Fibroblast of skin of left biceps (primary cell): Measurements from ENCODE around the gene NEU1.

ENCODE experiments used
- DNase-seq, 2 experiments: peaks; one replicate each; pipeline ENCODE4 v3.0.0-alpha.2; 2013; ENCODE audit warnings: low read depth in 2 of 2

Gene NEU1

DNA sequence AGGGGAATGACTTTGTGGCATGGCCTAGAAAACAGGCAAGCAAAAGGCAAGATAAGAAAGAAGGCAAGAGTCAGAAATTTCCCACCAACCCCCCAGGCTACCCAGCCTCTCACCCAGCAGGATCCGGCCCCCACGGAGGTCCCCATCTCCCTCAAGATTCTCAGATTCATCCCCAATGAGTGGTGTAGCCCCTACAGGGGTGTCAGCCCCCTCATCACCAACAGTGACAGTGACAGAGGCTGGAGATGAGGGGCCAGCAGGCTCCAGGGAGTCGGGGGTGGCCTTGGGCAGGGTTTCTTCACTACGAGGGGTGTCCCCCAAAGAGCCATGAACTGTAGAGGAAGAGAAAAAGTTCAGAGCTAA lies 33.9 kb upstream of the NEU1 start:
- DNase-seq: no peak

GRCh38 chr6:31892821-31893220 lies 30.2 kb upstream of the NEU1 start:
- DNase-seq: no peak

- DNase-seq: no peak
Measured at GRCh38 chr6:31889331-31889972, 26.8 kb upstream of the NEU1 start.

DNA sequence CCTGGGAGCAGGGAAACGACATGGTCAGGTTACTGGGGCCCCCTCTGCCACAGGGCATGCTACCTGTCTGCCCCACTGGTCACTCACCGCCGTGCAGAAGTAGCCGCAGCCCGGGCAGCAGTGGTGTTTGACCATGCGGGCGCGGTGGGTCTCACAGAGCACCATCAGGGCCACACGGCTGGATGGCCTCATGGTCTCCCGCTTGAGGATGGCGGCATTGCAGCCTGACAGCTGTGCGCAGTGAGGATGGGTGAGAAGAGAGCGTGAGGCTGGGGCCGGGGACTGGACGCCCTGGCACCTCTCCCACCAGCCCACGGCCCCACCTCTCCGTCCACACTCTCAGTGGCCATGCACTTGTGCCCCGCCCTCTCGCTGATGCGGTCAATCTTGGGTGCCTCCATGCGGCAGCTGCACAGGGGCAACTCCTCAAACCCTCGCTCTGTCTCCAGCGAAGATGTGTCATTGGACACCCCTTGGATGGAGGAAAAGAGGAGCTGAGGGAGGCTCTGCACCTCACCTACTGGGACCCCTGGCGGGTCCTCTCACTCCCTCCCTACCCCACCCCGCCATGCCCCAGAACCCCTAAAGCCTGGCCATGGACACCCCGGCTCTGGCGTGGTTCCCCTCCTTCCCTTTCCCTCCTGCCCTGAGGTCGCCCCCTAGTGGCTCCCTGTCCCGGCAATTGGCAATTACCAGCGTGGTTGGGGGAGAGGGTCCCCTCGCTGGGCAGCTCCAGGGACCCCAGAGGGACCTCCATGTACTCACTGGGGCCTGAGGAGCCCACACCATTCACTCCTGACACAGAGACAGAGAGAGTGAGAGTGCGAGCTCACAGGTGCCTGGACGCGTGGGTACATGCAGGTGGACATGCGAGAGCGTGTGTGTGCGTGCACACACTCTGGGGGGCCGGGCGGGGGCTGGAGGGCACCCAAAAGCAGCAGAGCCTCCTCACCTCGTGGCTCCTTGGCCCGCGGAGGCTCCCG lies 25.9 kb upstream of the NEU1 start:
- no peak for DNase-seq

GRCh38 chr6:31887173-31888007 lies 24.8 kb upstream of the NEU1 start:
- DNase-seq: no peak

GRCh38 chr6:31886541-31886991 lies 23.9 kb upstream of the NEU1 start:
- no peak for DNase-seq

GRCh38 chr6:31884528-31885035 lies 22.0 kb upstream of the NEU1 start:
- no peak for DNase-seq

GRCh38 chr6:31883676-31884075 lies 21.1 kb upstream of the NEU1 start:
- no peak for DNase-seq

DNA sequence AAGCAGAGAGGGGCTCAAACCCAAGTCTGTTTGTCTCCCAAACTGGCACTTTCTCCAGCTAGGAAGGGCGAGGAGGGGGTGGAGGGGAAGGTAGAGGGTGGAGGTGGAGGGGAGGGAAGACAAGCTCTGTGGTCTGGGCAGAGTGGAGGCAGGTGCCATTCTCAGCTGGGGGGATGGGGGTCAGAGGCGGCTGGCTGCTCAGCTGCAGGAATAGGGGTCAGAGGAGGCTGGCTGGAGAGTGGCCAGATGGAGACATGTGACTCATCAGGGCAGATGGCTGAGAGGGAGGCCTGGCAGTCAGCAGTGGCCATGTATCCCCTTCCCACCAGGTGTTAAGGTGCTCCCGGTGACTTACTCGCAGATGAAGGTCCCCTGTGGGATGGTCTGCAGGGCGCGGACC lies 19.7 kb upstream of the NEU1 start:
- no peak for DNase-seq

- no peak for DNase-seq
Measured at GRCh38 chr6:31881136-31881859, 18.7 kb upstream of the NEU1 start.

DNA sequence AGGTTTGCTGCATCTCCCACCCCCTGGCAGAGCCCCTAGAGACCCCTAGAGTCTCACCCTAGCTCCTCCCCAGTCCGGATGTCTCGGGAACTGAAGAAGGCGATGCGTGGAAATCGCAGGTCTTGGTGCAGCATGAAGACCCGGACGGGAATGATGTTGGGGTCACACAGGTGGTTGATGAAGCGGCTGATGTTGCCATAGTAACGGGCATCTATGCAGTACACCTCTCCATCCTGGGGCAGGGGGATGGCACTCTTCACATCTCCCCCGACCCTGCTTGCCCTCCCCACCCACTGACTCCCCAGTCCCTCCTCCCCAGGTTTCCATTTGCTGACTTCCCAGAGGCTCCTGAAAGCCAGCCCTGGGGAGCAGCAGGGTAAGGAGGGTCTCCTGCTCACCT lies 18.0 kb upstream of the NEU1 start:
- DNase-seq: no peak

DNA sequence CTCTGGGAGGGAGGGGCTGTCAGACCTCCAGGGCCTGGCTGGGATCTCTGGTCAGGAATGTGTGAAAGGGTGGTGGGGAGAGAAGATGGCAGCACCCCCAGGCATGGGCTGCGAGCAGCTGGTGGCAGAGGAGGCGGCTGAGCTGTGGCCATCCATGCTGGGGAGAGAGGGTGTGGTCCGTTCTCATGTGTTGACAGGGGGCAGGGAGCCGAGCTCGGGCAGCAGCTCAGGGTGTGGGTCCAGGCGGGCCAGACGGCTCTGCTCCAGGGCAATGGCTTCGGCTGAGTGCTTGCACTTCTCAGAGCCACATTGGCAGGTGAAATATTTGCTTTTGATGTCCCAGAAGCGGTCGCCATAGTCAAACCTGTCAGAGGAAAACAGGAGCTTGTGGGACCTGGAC lies 17.3 kb upstream of the NEU1 start:
- DNase-seq: no peak

DNA sequence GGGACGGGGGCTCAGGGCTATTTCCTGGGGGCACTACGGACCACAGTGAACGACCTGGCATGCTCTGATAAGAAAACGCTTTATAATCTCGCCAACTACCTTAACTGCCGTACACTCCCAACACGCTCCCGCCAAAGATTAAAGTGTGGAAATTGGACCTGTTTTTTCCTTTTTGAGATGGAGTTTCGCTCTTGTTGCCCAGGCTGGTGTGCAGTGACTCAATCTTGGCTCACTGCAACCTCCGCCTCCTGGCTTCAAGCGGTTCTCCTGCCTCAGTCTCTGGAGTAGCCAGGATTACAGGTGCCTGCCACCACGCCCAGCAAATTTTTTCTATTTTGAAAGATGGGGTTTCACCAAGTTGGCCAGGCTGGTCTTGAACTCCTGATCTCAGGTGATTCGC lies 16.5 kb upstream of the NEU1 start:
- DNase-seq: no peak

DNA sequence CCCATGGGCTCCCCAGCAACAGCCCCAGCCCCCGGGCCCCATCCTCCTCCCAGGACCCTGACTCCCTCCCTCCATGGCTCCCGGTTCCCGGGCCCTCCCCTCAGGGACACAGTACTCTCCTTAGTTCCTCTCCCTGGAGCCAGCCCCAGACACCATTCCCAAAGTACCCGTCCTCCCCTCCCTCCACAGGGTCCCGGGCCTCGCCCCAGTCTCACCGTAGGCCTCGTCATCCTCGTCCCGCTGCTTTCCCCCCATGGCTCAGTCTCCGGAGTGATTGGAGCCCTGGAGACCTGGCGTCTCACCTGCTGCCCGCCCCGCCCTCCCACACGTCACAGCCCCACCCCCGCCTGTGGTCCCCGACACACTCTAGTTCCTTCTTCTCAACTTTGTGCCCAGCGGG lies 16.1 kb upstream of the NEU1 start, which contains the start of gene SLC44A4:
SLC44A4 (minus strand) TSS at position 272 of the 400 bp plus-strand sequence; CDS start at position 255, 17 bp downstream.
- DNase-seq: no peak

DNA sequence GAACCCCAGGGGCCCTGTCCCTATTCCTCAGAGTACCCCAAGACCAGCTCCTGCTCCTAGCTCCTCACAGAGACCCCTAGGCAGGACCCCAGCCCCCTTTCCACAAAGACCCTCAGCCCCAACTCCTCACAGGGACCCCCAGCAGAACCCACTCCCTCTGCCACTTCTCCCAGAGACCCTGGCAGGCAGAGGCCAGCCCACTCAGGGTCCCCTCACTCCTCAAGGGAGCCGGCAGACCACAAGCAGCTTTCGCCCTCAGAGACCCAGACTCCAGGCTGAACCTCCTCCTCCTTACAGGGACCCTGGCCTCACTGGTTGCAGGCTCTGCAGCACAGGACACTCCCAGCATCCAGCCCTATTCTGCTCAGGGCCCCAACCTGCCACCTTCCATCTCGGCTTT lies 15.6 kb upstream of the NEU1 start:
- DNase-seq: no peak

DNA sequence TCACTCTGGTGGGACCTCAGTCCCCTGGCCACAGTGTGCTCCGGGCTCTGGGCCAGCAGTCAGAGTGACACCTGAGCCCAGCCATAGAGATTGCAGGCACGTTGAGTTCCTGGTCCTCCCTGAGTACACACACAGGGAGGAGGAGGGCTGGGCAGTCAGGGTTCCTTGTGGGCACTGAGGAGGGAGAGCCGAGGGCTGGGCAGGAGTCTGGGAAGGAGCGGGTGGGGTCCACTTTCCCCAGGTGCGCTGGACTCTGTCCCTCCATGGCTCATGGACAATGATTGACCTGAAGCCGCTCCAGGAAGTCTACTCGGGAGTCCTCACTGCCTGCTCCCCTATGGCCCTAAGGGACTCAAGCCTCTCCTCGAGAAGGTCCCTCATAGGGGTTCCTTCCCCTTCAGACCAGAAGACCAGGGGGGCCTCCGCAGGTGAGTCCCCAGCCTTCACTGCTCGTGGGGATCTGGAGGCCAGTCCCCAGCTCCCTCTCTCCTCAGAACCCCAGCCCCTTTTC lies 15.1 kb upstream of the NEU1 start:
- DNase-seq: no peak

DNA sequence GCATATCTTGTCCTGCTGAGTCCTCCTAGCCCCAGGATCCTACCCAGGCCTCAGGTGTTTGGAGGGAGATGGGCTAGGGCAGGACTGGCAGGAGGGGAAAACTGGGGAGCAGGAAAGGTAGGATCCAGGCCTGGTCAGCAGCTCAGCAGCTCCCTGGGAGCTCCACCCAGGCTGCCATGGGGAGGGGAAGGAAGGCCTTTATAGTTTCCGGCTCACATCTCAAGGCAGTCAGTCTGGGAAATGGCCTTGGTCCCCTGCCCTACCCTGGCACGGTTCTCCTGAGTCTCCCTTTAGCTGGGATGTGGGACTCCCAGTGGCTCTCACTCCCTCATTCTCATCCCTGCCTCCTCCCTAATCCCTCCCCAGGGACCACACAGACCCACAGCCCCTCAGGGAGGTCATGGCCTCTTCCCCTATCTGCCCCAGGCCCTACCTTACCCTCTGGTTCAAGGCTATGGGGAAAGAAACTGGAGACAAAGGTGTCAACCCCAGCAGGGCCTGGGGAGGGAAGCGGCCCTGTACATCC lies 14.6 kb upstream of the NEU1 start:
- no peak for DNase-seq

- DNase-seq: no peak
Measured at GRCh38 chr6:31876357-31876756, 13.7 kb upstream of the NEU1 start.

GRCh38 chr6:31875877-31876276 lies 13.3 kb upstream of the NEU1 start:
- DNase-seq: no peak

GRCh38 chr6:31874836-31875572 lies 12.4 kb upstream of the NEU1 start:
- no peak for DNase-seq
